ENCODE data around the gene CAMK2A.

- TF ChIP-seq, protein P1, sequence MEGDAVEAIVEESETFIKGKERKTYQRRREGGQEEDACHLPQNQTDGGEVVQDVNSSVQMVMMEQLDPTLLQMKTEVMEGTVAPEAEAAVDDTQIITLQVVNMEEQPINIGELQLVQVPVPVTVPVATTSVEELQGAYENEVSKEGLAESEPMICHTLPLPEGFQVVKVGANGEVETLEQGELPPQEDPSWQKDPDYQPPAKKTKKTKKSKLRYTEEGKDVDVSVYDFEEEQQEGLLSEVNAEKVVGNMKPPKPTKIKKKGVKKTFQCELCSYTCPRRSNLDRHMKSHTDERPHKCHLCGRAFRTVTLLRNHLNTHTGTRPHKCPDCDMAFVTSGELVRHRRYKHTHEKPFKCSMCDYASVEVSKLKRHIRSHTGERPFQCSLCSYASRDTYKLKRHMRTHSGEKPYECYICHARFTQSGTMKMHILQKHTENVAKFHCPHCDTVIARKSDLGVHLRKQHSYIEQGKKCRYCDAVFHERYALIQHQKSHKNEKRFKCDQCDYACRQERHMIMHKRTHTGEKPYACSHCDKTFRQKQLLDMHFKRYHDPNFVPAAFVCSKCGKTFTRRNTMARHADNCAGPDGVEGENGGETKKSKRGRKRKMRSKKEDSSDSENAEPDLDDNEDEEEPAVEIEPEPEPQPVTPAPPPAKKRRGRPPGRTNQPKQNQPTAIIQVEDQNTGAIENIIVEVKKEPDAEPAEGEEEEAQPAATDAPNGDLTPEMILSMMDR (IDR thresholded peaks at IDR 0.05), result no peak
- TF ChIP-seq POLR2A (IDR thresholded peaks at IDR 0.05), result no peak
- no peak for TF ChIP-seq POLR2AphosphoS5 (IDR thresholded peaks at IDR 0.05)
- TF ChIP-seq EP300 (IDR thresholded peaks at IDR 0.05), result no peak
Measured at GRCh38 chr5:150310246-150310645, 20.7 kb upstream of the CAMK2A start.

All from sigmoid colon (tissue), 4 donors.